BE2C (cell line): ENCODE measurements around the gene RAB7B.

Experiments used
- DNase-seq: peaks from one replicate; pipeline ENCODE4 v3.0.0-alpha.2; 2020
- H3K27me3 ChIP-seq: fragments of 250-450 bp; sonication (Bioruptor Pico); 2 replicates; pipeline ENCODE4 v1.5.1; 2020; ENCODE audit warnings: mild to moderate bottlenecking
- H3K36me3 ChIP-seq: fragments of 250-450 bp; sonication (Bioruptor Pico); 2 replicates; pipeline ENCODE4 v1.5.1; 2020; ENCODE audit warnings: mild to moderate bottlenecking
- H3K4me1 ChIP-seq: fragments of 250-450 bp; sonication (Bioruptor Pico); 2 replicates; pipeline ENCODE4 v1.5.1; 2020
- H3K4me3 ChIP-seq: 2 replicates; pipeline ENCODE4 v1.5.1; 2011; ENCODE audit warnings: low read depth, low read length
- H3K9me3 ChIP-seq: fragments of 250-450 bp; sonication (Bioruptor Pico); 2 replicates; pipeline ENCODE4 v1.5.1; 2020
- CTCF ChIP-seq: IDR thresholded peaks from 2 replicates; pipeline ENCODE4 v1.5.1; 2012; ENCODE audit warnings: mild to moderate bottlenecking, low read depth, low read length

Gene RAB7B

GRCh38 chr1:205948039-205948438 lies 55.2 kb downstream of the RAB7B start:
- no peak for DNase-seq
- no peaks in the 10 kb centered on the region for H3K36me3 ChIP-seq
- TF ChIP-seq CTCF = no peak
- no peaks in the 10 kb centered on the region for H3K4me1 ChIP-seq
- H3K9me3 ChIP-seq = no peaks in the 10 kb centered on the region
- H3K27me3 ChIP-seq = peaks cover 15% of the 10 kb centered on the region
- H3K4me3 ChIP-seq = no peak overlapping the region

GRCh38 chr1:205947024-205947423 lies 56.2 kb downstream of the RAB7B start:
- TF ChIP-seq CTCF = no peak
- H3K4me1 ChIP-seq = no peaks in the 10 kb centered on the region
- DNase-seq = no peak
- no peaks in the 10 kb centered on the region for H3K9me3 ChIP-seq
- no peaks in the 10 kb centered on the region for H3K36me3 ChIP-seq
- peaks cover 15% of the 10 kb centered on the region for H3K27me3 ChIP-seq
- no peak overlapping the region for H3K4me3 ChIP-seq

GRCh38 chr1:205945069-205945468 lies 58.1 kb downstream of the RAB7B start:
- no peaks in the 10 kb centered on the region for H3K4me1 ChIP-seq
- TF ChIP-seq CTCF = no peak

GRCh38 chr1:205944525-205944924 lies 58.7 kb downstream of the RAB7B start:
- Histone ChIP-seq H3K9me3 (no peaks in the 10 kb centered on the region), H3K36me3 (no peaks in the 10 kb centered on the region), H3K4me3 (no peak overlapping the region), H3K27me3 (peaks cover 15% of the 10 kb centered on the region), H3K4me1 (no peaks in the 10 kb centered on the region)
- TF ChIP-seq CTCF = no peak
- no peak for DNase-seq

More at GRCh38 chr1:205945069-205945468, 58.1 kb downstream of the RAB7B start:
- H3K4me3 ChIP-seq = no peak overlapping the region
- H3K36me3 ChIP-seq = no peaks in the 10 kb centered on the region
- H3K27me3 ChIP-seq = peaks cover 15% of the 10 kb centered on the region
- no peak for DNase-seq
- H3K9me3 ChIP-seq = no peaks in the 10 kb centered on the region

GRCh38 chr1:205943245-205943644 lies 60.0 kb downstream of the RAB7B start, which contains the start of gene SLC26A9:
Gene SLC26A9 (minus strand): TSS chr1:205943456. CDS start chr1:205935820, 7,636 bp downstream.
- TF ChIP-seq CTCF = no peak
- peaks cover 19% of the 10 kb centered on the region for H3K27me3 ChIP-seq
- no peak for DNase-seq

GRCh38 chr1:205942631-205943159 lies 60.5 kb downstream of the RAB7B start:
- no peaks in the 10 kb centered on the region for H3K4me1 ChIP-seq
- H3K4me3 ChIP-seq = no peak overlapping the region
- H3K9me3 ChIP-seq = no peaks in the 10 kb centered on the region
- peaks cover 19% of the 10 kb centered on the region for H3K27me3 ChIP-seq
- TF ChIP-seq CTCF = no peak
- DNase-seq = no peak
- H3K36me3 ChIP-seq = no peaks in the 10 kb centered on the region

More at GRCh38 chr1:205943245-205943644, 60.0 kb downstream of the RAB7B start, which contains the start of gene SLC26A9:
- Histone ChIP-seq H3K4me3 (no peak within 1 kb of the TSS), H3K36me3 (no peaks in the 10 kb centered on the region), H3K9me3 (no peaks in the 10 kb centered on the region), H3K4me1 (no peaks in the 10 kb centered on the region)
